ENCODE results near the gene MAOB.

DNA sequence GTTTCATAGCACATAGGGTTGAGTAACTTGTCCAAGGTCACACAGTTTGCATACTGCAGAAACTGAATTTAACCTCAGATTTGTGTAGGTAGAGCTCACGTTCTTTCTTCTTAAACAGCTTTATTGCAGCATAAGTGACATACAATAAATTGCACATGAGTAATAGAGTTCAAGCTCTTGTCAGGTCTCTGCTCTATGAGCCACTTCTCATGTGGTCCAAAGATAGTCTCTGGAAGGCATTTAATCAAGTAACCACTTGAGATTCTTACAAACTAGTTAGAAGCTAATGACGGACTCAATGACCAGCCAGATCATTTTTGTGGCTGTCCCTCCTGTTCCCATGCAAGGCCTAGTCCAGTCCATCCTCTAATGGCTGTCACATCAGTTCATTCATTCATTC, 68.9 kb downstream of the MAOB start:
- no peak for TF ChIP-seq POLR2A (IDR thresholded peaks at IDR 0.05; ENCODE audit: low read depth, low read length)
- TF ChIP-seq POLR2AphosphoS5 (IDR thresholded peaks at IDR 0.05; ENCODE audit: low read depth, low read length) = no peak
- TF ChIP-seq TAF1 (IDR thresholded peaks at IDR 0.05; ENCODE audit: borderline replicate concordance, low read depth, low read length) = no peak

Data from GM12892 (cell line).